Activated B cell treated with CpG ODN at 0.5 μM for 24 hours (primary cell): ENCODE measurements around the gene RPS6KL1. TPM values are rescaled to one million over a fixed set of nuclear protein-coding genes. Genes with fewer than 3 reads are reported as not detected.

ENCODE experiments used
- ATAC-seq: fragments of 200-7000 bp; cut with Tn5 transposase; one replicate; pipeline ENCODE4 v1.10.0; 2021; ENCODE audit warnings: low read depth, mild to moderate bottlenecking, moderate library complexity
- CTCF ChIA-PET: fragments of 350-600 bp; sonication (Branson Sonifier 250); formaldehyde crosslinking; loops from one replicate; lab custom pipeline; 2021; ENCODE audit warnings: antibody characterized with exemption; lab: Charles Lee
- POLR2A ChIA-PET: fragments of 350-600 bp; sonication (Branson Sonifier 250); formaldehyde crosslinking; loops from one replicate; lab custom pipeline; 2021; ENCODE audit warnings: antibody characterized with exemption; lab: Charles Lee
- DNase-seq: peaks from one replicate; pipeline ENCODE4 v3.0.0; 2022
- H3K27ac Mint-ChIP-seq: one replicate; pipeline ENCODE4 v1.8.0; 2020; ENCODE audit warnings: mixed read lengths
- H3K27me3 Mint-ChIP-seq: one replicate; pipeline ENCODE4 v1.8.0; 2021; ENCODE audit warnings: mixed read lengths
- H3K36me3 Mint-ChIP-seq: one replicate; pipeline ENCODE4 v1.8.0; 2021; ENCODE audit warnings: low read depth, mixed read lengths
- H3K4me1 Mint-ChIP-seq: one replicate; pipeline ENCODE4 v1.8.0; 2021; ENCODE audit warnings: mixed read lengths
- H3K4me3 Mint-ChIP-seq: one replicate; pipeline ENCODE4 v1.8.0; 2020; ENCODE audit warnings: mild to moderate bottlenecking, mixed read lengths
- H3K9me3 Mint-ChIP-seq: one replicate; pipeline ENCODE4 v1.8.0; 2020; ENCODE audit warnings: mixed read lengths
- intact Hi-C: fragments of 100-400 bp; cut with micrococcal nuclease; formaldehyde crosslinking; loops from one replicate; pipeline ENCODE4 v1.15.1; 2024
- total RNA-seq: library from RNA; stranded (reverse); gene quantifications from 2 replicates; pipeline ENCODE4 v1.2.3, GENCODE V29; 2022
- TF ChIP-seq, protein P1 (sequence below): fragments of 200-600 bp; IDR thresholded peaks from one replicate; pipeline ENCODE4 v1.8.0; 2022; ENCODE audit warnings: antibody characterized with exemption, mild to moderate bottlenecking

Gene RPS6KL1
- total RNA-seq, 1 donor from 2014 or later: 5.2 TPM

DNA sequence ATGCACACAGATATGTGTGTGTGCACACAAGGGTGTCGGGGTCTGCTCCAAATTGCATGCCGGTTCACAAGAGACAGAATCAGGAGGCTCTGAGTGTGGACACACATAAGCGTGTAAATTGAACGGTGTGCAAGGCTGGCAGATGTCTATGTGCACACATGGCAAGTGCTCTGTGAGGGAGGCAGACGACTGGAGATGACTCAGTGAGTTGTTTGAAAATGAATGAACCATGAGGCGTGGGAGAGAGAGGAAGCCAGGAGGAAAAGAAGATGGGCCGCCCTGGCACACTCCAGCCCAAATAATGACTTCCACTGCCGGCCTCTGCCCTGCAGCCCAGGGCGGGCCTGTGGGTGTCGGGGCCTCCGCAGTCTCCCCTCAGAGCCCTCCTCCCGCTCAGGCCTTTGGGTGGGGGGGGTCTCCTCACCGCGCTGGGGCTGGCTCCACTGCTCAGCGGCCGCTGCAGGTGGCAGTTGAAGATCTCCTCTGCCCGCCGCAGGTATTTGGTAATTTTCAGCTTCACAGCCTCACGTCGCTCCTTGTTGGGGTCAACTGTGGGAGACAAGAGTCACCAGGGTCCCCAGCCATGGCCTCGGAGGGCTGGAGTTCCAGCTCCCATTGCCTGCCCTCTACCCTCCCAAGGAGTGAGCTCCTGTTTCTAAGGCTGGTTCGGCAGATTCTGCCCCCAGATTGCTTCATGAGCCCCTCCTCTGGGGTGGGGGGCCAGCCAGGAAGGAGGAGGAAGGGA lies 3.5 kb downstream of the RPS6KL1 start:
- no peak for ATAC-seq
- no peaks in the 10 kb centered on the region for H3K36me3 Mint-ChIP-seq
- H3K4me1 Mint-ChIP-seq: peaks cover 8% of the 10 kb centered on the region
- H3K9me3 Mint-ChIP-seq: no peaks in the 10 kb centered on the region
- no peak overlapping the region for H3K4me3 Mint-ChIP-seq
- H3K27me3 Mint-ChIP-seq: no peaks in the 10 kb centered on the region
- DNase-seq: no peak
- POLR2A ChIA-PET: no interaction called here
- intact Hi-C loops: no loop called here
- CTCF ChIA-PET: no interaction called here
- TF ChIP-seq, protein P1, sequence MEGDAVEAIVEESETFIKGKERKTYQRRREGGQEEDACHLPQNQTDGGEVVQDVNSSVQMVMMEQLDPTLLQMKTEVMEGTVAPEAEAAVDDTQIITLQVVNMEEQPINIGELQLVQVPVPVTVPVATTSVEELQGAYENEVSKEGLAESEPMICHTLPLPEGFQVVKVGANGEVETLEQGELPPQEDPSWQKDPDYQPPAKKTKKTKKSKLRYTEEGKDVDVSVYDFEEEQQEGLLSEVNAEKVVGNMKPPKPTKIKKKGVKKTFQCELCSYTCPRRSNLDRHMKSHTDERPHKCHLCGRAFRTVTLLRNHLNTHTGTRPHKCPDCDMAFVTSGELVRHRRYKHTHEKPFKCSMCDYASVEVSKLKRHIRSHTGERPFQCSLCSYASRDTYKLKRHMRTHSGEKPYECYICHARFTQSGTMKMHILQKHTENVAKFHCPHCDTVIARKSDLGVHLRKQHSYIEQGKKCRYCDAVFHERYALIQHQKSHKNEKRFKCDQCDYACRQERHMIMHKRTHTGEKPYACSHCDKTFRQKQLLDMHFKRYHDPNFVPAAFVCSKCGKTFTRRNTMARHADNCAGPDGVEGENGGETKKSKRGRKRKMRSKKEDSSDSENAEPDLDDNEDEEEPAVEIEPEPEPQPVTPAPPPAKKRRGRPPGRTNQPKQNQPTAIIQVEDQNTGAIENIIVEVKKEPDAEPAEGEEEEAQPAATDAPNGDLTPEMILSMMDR: no peak
- H3K27ac Mint-ChIP-seq: no peak overlapping the region

DNA sequence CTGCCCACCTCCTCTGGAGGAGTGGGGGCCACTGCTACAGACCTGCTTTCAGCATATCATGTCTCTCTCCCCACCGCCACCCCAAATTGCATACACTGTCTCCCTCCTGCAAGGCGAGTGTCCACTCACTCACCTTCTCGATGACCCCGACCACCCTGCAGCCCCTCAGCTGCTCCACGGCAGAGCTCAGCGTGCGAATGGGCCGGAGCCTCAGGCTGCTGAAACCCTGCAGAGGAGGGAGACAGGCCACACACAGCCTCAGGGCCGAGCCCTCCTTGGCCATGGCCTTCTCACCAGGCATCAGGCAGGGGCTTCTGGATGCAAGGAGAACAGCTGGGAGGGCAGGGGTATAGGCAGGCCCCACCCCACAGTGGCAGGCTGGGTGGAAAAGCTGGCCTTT lies 4.7 kb downstream of the RPS6KL1 start:
- DNase-seq (no peak), ATAC-seq (no peak)
- Mint-ChIP-seq H3K4me1 (peaks cover 2% of the 10 kb centered on the region), H3K36me3 (no peaks in the 10 kb centered on the region), H3K27me3 (no peaks in the 10 kb centered on the region), H3K9me3 (no peaks in the 10 kb centered on the region), H3K4me3 (no peak overlapping the region), H3K27ac (no peak overlapping the region)
- POLR2A ChIA-PET: no interaction called here
- CTCF ChIA-PET: no interaction called here
- intact Hi-C loops: no loop called here
- TF ChIP-seq, protein P1: no peak

DNA sequence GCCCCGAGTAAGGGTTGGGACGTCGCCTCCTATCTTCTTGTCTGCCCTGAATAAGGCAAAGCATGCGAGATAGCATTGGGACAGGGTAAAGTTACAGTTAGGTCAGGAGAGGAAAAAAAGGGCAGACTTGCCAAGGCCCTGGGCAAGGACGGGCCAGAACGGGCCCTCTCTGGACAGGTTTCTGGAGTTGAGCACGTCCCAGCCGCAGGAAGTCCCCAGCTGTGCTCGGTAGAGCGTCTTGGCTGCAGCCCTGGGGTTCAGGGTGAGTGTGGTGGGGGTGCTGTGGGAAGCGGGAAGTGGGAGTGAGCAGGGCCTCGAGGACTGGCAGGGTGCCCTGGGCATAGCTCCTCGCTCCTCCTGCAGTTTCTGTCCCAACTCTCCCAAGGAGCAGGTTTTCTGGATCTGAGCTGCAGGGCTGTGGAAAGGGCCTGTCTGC lies 5.4 kb downstream of the RPS6KL1 start:
- Mint-ChIP-seq H3K27me3 (no peaks in the 10 kb centered on the region), H3K4me1 (peaks cover 2% of the 10 kb centered on the region), H3K9me3 (no peaks in the 10 kb centered on the region), H3K36me3 (no peaks in the 10 kb centered on the region), H3K27ac (no peak overlapping the region), H3K4me3 (no peak overlapping the region)
- ChIA-PET CTCF (interaction anchor here (1.3 to 1.7 kb wide), 2 partner anchors 12 to 171 kb away, joined by 4 to 8 read pairs; no protein-coding TSS in a partner anchor), POLR2A (no interaction called here)
- TF ChIP-seq, protein P1: no peak
- DNase-seq: no peak
- intact Hi-C loops: no loop called here
- ATAC-seq: no peak

GRCh38 chr14:74917178-74917543 lies 5.9 kb downstream of the RPS6KL1 start:
- intact Hi-C loops: no loop called here
- Mint-ChIP-seq H3K27me3 (no peaks in the 10 kb centered on the region), H3K9me3 (no peaks in the 10 kb centered on the region), H3K4me1 (peaks cover under 1% of the 10 kb centered on the region), H3K36me3 (no peaks in the 10 kb centered on the region), H3K4me3 (no peak overlapping the region), H3K27ac (no peak overlapping the region)
- ChIA-PET CTCF (interaction anchor here (1.3 to 1.7 kb wide), 3 partner anchors 11 to 171 kb away, joined by 4 to 8 read pairs (median 4); no protein-coding TSS in a partner anchor), POLR2A (interaction anchor here (0.6 kb wide), 1 partner anchor 163 kb away, joined by 7 read pairs; no protein-coding TSS in a partner anchor)
- ATAC-seq: no peak
- TF ChIP-seq, protein P1: no peak
- no peak for DNase-seq

GRCh38 chr14:74915826-74916225 lies 7.2 kb downstream of the RPS6KL1 start:
- DNase-seq (no peak), ATAC-seq (no peak)
- H3K27ac Mint-ChIP-seq: no peak overlapping the region
- CTCF ChIA-PET: interaction anchor here (1.4 kb wide), 1 partner anchor 55 kb away, joined by 4 read pairs; no protein-coding TSS in a partner anchor
- no peak overlapping the region for H3K4me3 Mint-ChIP-seq
- intact Hi-C loops: no loop called here
- POLR2A ChIA-PET: no interaction called here
- H3K4me1 Mint-ChIP-seq: no peaks in the 10 kb centered on the region
- H3K36me3 Mint-ChIP-seq: no peaks in the 10 kb centered on the region
- H3K27me3 Mint-ChIP-seq: no peaks in the 10 kb centered on the region
- H3K9me3 Mint-ChIP-seq: no peaks in the 10 kb centered on the region
- TF ChIP-seq, protein P1: no peak
